Peyer's patch (tissue), 4 donors: Measurements from ENCODE around the gene PSMG2. TPM values are rescaled to one million over a fixed set of nuclear protein-coding genes. Genes with fewer than 3 reads are reported as not detected.

Experiments
- DNase-seq, 3 donors: peaks; one replicate each; pipeline ENCODE4 v3.0.0-alpha.2; 2017 to 2019
- H3K27ac ChIP-seq, 4 donors: fragments of 200-600 bp; sonication (generic); one replicate each; pipeline ENCODE4 v1.5.1; 2016 to 2019
- H3K27me3 ChIP-seq, 2 donors: fragments of 200-600 bp; sonication (generic); one replicate each; pipeline ENCODE4 v1.5.1; 2019
- H3K36me3 ChIP-seq, 3 donors: fragments of 200-600 bp; sonication (generic); one replicate each; pipeline ENCODE4 v1.5.1; 2016 to 2019
- H3K4me1 ChIP-seq, 4 donors: fragments of 200-600 bp; sonication (generic); one replicate each; pipeline ENCODE4 v1.5.1; 2016 to 2019
- H3K4me3 ChIP-seq, 4 donors: fragments of 200-600 bp; sonication (generic); 1 replicate in 3 of 4; 2 replicates in 1 of 4; pipeline ENCODE4 v1.5.1; 2016 to 2019; ENCODE audit warnings: mild to moderate bottlenecking in 1 of 4
- H3K9me3 ChIP-seq, 4 donors: fragments of 200-600 bp; sonication (generic); one replicate each; pipeline ENCODE4 v1.5.1; 2016 to 2019; ENCODE audit warnings: mild to moderate bottlenecking in 1 of 4
- CTCF ChIP-seq, 6 experiments: fragments of 450-650 bp in 4 of 6; fragments of 200-600 bp in 2 of 6; sonication (generic) in 1 of 6; IDR thresholded peaks; one replicate each; pipeline ENCODE4 v1.5.1; 2017 to 2019; ENCODE audit warnings: antibody characterized with exemption in 6 of 6, mild to moderate bottlenecking in 3 of 6, moderate library complexity in 1 of 6
- POLR2A ChIP-seq, 2 donors: fragments of 450-650 bp; IDR thresholded peaks; one replicate each; pipeline ENCODE4 v1.5.1; 2017; ENCODE audit warnings: antibody characterized with exemption in 2 of 2, mild to moderate bottlenecking in 2 of 2, moderate library complexity in 2 of 2
- total RNA-seq, 4 donors: library from RNA; depleted of rRNA; stranded (reverse); fragments of >200 nt; gene quantifications; one replicate each; pipeline ENCODE4 v1.1.0, GENCODE V29; 2016

Gene PSMG2
- total RNA-seq, 4 donors from 2014 or later = 49.2 to 55.3 (median 51.2) TPM

- Histone ChIP-seq H3K9me3 (no peaks in the 10 kb centered on the region), H3K4me1 (peaks cover 0 to 30% (median 5%) of the 10 kb centered on the region in 4 donors), H3K4me3 (peak overlapping the region in 3 of 4 donors; percentile 77 to 83 (median 77)), H3K36me3 (peaks cover 0 to 24% (median 0%) of the 10 kb centered on the region in 3 donors), H3K27ac (peak overlapping the region in 2 of 4 donors; percentile 86 to 95), H3K27me3 (no peaks in the 10 kb centered on the region)
- no peak for TF ChIP-seq POLR2A (IDR thresholded peaks at IDR 0.05)
- TF ChIP-seq CTCF (IDR thresholded peaks at IDR 0.05) = no peak
- DNase-seq = no peak
Measured at GRCh38 chr18:12701161-12701560, 1.7 kb upstream of the PSMG2 start.

DNA sequence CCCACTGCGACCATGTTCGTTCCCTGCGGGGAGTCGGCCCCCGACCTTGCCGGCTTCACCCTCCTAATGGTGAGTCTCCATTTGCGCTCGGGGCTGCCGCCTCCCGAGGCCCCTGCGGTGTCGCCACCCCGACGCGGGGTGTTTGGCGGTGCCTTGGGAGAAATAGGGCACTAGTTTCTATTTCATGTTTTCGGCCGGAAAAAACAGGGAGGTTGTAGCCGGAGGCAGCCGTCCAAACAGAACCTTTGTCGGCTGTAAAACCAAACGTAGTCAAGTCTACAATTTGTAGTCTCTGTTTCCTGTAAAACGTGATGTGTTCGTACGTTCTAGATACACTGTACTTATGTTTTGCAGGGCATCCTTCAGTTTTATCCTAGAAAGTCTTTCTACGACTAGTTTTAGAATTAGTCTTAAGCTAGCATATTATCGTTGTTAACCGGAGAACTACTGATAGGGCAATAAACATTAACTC lies 290 bp downstream of the PSMG2 start:
- H3K4me1 ChIP-seq = peaks cover 0 to 30% (median 5%) of the 10 kb centered on the region in 4 donors
- H3K36me3 ChIP-seq = peaks cover 0 to 37% (median 0%) of the 10 kb centered on the region in 3 donors
- peak overlapping the region; percentile 86 to 97 (median 94) for H3K27ac ChIP-seq
- no peaks in the 10 kb centered on the region for H3K27me3 ChIP-seq
- H3K9me3 ChIP-seq = no peaks in the 10 kb centered on the region
- peak overlapping the region; percentile 77 to 84 (median 80) for H3K4me3 ChIP-seq
- no peak for TF ChIP-seq CTCF (IDR thresholded peaks at IDR 0.05)
- no peak for DNase-seq

GRCh38 chr18:12703664-12704063 lies 822 bp downstream of the PSMG2 start:
- H3K4me1 ChIP-seq = peaks cover 0 to 30% (median 5%) of the 10 kb centered on the region in 4 donors
- no peaks in the 10 kb centered on the region for H3K9me3 ChIP-seq
- no peaks in the 10 kb centered on the region for H3K27me3 ChIP-seq
- H3K27ac ChIP-seq = peak overlapping the region in 3 of 4 donors; percentile 94 to 97 (median 95)
- H3K36me3 ChIP-seq = peaks cover 0 to 36% (median 0%) of the 10 kb centered on the region in 3 donors
- TF ChIP-seq POLR2A (IDR thresholded peaks at IDR 0.05) (no peak), CTCF (IDR thresholded peaks at IDR 0.05) (no peak)
- H3K4me3 ChIP-seq = peak overlapping the region; percentile 77 to 84 (median 80)
- no peak for DNase-seq

DNA sequence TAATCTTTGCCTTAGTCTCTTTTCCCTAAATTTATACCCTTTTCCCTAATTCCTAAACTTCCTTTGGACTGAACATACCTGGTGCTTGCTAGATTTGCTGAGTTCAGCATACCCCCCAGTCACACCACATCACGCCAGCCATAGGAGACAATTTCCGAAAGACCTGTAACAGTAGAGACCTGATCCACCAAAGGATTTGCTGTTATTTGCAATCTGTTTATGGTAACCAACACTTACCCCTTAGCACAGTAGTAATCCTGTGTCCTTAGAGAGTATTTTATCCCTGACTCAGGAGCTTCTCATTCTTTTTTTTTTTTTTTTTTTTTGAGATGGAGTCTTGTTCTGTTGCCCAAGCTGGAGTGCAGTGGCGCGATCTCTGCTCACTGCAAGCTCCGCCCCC lies 8.6 kb downstream of the PSMG2 start:
- H3K9me3 ChIP-seq = no peaks in the 10 kb centered on the region
- H3K27ac ChIP-seq = no peak overlapping the region
- no peak overlapping the region for H3K4me3 ChIP-seq
- peaks cover 0 to 88% (median 3%) of the 10 kb centered on the region in 3 donors for H3K36me3 ChIP-seq
- H3K27me3 ChIP-seq = no peaks in the 10 kb centered on the region
- H3K4me1 ChIP-seq = no peaks in the 10 kb centered on the region
- DNase-seq = no peak
- TF ChIP-seq POLR2A (IDR thresholded peaks at IDR 0.05) (no peak), CTCF (IDR thresholded peaks at IDR 0.05) (no peak)

DNA sequence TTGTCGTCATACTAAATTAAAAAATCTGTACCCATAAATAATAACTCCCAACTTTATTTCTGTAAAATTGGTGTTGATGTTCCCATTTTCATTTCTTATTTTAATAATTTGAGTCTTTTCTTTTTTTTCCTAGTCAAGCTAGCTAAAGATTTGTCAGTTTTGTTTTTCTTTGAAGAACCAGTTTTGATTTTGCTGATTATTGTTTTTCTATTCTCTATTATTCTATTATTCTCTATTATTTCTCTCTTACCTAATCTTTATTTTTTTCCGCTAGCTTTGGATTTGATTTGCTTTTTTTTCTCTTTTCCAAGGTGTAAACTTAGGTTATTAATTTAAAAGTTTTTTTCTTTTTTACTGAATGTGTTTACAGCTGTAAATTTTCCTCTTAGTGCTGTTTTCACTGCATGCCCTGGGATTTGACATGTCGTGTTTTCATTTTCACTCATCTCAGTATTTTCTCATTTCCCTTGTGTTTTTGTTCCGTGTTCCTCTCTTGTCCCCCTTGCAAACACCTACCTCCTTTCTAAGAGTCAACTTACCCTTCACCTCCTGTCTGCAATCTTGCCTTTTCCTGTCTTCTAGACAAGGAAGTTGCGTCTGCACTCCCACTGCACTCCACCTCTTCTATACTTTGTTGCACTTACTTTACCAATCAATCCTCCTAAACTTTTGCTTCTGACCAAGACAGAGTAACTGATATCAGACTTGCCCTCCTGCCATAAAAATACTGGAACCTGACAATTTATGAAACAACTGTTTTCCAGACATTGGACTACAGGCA lies 18.8 kb downstream of the PSMG2 start:
- Histone ChIP-seq H3K27ac (no peak overlapping the region), H3K4me3 (no peak overlapping the region), H3K27me3 (no peaks in the 10 kb centered on the region), H3K36me3 (peaks cover 0 to 87% (median 0%) of the 10 kb centered on the region in 3 donors), H3K4me1 (no peaks in the 10 kb centered on the region), H3K9me3 (no peaks in the 10 kb centered on the region)
- TF ChIP-seq CTCF (IDR thresholded peaks at IDR 0.05) (no peak), POLR2A (IDR thresholded peaks at IDR 0.05) (no peak)
- DNase-seq = no peak
